MM.1S (cell line): ENCODE measurements around the gene WDR70.

Experiments
- EZH2phosphoT487 ChIP-seq: fragments of 300-600 bp; sonication (generic); IDR thresholded peaks from 2 replicates; pipeline ENCODE4 v1.6.1; 2018; ENCODE audit warnings: antibody characterized with exemption, low read length
- TF ChIP-seq, protein P1 (sequence below): fragments of 300-600 bp; sonication (generic); IDR thresholded peaks from 2 replicates; pipeline ENCODE4 v1.5.1; 2016; ENCODE audit warnings: antibody characterized with exemption, low read length, mixed read lengths

- TF ChIP-seq, protein P1, sequence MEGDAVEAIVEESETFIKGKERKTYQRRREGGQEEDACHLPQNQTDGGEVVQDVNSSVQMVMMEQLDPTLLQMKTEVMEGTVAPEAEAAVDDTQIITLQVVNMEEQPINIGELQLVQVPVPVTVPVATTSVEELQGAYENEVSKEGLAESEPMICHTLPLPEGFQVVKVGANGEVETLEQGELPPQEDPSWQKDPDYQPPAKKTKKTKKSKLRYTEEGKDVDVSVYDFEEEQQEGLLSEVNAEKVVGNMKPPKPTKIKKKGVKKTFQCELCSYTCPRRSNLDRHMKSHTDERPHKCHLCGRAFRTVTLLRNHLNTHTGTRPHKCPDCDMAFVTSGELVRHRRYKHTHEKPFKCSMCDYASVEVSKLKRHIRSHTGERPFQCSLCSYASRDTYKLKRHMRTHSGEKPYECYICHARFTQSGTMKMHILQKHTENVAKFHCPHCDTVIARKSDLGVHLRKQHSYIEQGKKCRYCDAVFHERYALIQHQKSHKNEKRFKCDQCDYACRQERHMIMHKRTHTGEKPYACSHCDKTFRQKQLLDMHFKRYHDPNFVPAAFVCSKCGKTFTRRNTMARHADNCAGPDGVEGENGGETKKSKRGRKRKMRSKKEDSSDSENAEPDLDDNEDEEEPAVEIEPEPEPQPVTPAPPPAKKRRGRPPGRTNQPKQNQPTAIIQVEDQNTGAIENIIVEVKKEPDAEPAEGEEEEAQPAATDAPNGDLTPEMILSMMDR: no peak
- TF ChIP-seq EZH2phosphoT487: no peak
These were observed 281.2 kb downstream of the WDR70 start for GRCh38 chr5:37660319-37660718.
